Trophoblast cell (in vitro differentiated cells and primary cell): ENCODE data around the gene BBOX1.

ENCODE experiments used
- DNase-seq, 2 donors: peaks; one replicate each; pipeline ENCODE4 v3.0.0-alpha.2; 2016
- H2AFZ ChIP-seq: 2 replicates; pipeline ENCODE4 v1.6.1; 2013; ENCODE audit warnings: low read length, moderate library complexity, mild to moderate bottlenecking; ENCODE audit not compliant: insufficient read depth, poor library complexity
- H2AK5ac ChIP-seq: 2 replicates; pipeline ENCODE4 v1.6.1; 2013; ENCODE audit warnings: mild to moderate bottlenecking, low read length
- H2BK120ac ChIP-seq: 2 replicates; pipeline ENCODE4 v1.6.1; 2013; ENCODE audit warnings: low read length, mild to moderate bottlenecking, moderate library complexity; ENCODE audit not compliant: insufficient read depth, poor library complexity
- H2BK12ac ChIP-seq: 2 replicates; pipeline ENCODE4 v1.6.1; 2013; ENCODE audit warnings: mild to moderate bottlenecking, low read length, moderate library complexity
- H2BK5ac ChIP-seq: 2 replicates; pipeline ENCODE4 v1.6.1; 2013; ENCODE audit warnings: low read length, low read depth, moderate library complexity, mild to moderate bottlenecking; ENCODE audit not compliant: poor library complexity
- H3K14ac ChIP-seq: 2 replicates; pipeline ENCODE4 v1.6.1; 2013; ENCODE audit warnings: mild to moderate bottlenecking, low read length
- H3K18ac ChIP-seq: 2 replicates; pipeline ENCODE4 v1.6.1; 2013; ENCODE audit warnings: mild to moderate bottlenecking, low read length
- H3K23ac ChIP-seq: 2 replicates; pipeline ENCODE4 v1.6.1; 2013; ENCODE audit warnings: low read length
- H3K27ac ChIP-seq: 2 replicates; pipeline ENCODE4 v1.5.1; 2013; ENCODE audit warnings: low read depth, mild to moderate bottlenecking, inconsistent platforms, low read length, moderate library complexity
- H3K27me3 ChIP-seq: 2 replicates; pipeline ENCODE4 v1.6.1; 2013; ENCODE audit warnings: inconsistent platforms, mild to moderate bottlenecking, low read length, moderate library complexity; ENCODE audit not compliant: insufficient read depth
- H3K36me3 ChIP-seq, 2 experiments: 1 replicate in 1 of 2; 2 replicates in 1 of 2; pipeline ENCODE4 v1.6.1; 2013; ENCODE audit warnings: low read length in 2 of 2, mild to moderate bottlenecking in 2 of 2, moderate library complexity in 1 of 2; ENCODE audit not compliant: insufficient read depth in 2 of 2, control insufficient read depth in 1 of 2
- H3K4ac ChIP-seq: 2 replicates; pipeline ENCODE4 v1.6.1; 2013; ENCODE audit warnings: low read depth, mild to moderate bottlenecking, low read length, moderate library complexity
- H3K4me1 ChIP-seq, 2 experiments: 1 replicate in 1 of 2; 2 replicates in 1 of 2; pipeline ENCODE4 v1.6.1; 2013; ENCODE audit warnings: low read length in 2 of 2, mild to moderate bottlenecking in 2 of 2, moderate library complexity in 1 of 2; ENCODE audit not compliant: insufficient read depth in 2 of 2, control insufficient read depth in 1 of 2
- H3K4me2 ChIP-seq: 2 replicates; pipeline ENCODE4 v1.6.1; 2013; ENCODE audit warnings: inconsistent platforms, mild to moderate bottlenecking, low read length, moderate library complexity
- H3K4me3 ChIP-seq: 2 replicates; pipeline ENCODE4 v1.5.1; 2013; ENCODE audit warnings: mild to moderate bottlenecking, low read depth, low read length, inconsistent platforms
- H3K79me1 ChIP-seq: one replicate; pipeline ENCODE4 v1.6.1; 2013; ENCODE audit warnings: low read length
- H3K79me2 ChIP-seq: 2 replicates; pipeline ENCODE4 v1.6.1; 2013; ENCODE audit warnings: low read length, mild to moderate bottlenecking; ENCODE audit not compliant: control insufficient read depth, insufficient read depth, poor library complexity
- H3K9ac ChIP-seq: 2 replicates; pipeline ENCODE4 v1.6.1; 2013; ENCODE audit warnings: mild to moderate bottlenecking, low read length
- H3K9me3 ChIP-seq: 2 replicates; pipeline ENCODE4 v1.6.1; 2013; ENCODE audit warnings: low read depth, mild to moderate bottlenecking, control low read depth, inconsistent platforms, low read length; ENCODE audit not compliant: insufficient read depth
- H4K12ac ChIP-seq: 2 replicates; pipeline ENCODE4 v1.6.1; 2013; ENCODE audit warnings: low read depth, mild to moderate bottlenecking, low read length, moderate library complexity
- H4K8ac ChIP-seq: 2 replicates; pipeline ENCODE4 v1.6.1; 2013; ENCODE audit warnings: low read depth, mild to moderate bottlenecking, low read length, moderate library complexity
- H4K91ac ChIP-seq: one replicate; pipeline ENCODE4 v1.6.1; 2013; ENCODE audit warnings: low read depth, mild to moderate bottlenecking, low read length, moderate library complexity
- WGBS: extraction: QIAGEN DNeasy Blood & Tissue Kit; methylation state at CpG from one replicate; pipeline ENCODE4 v1.1.7; 2013; ENCODE audit warnings: missing lambda C conversion rate; ENCODE audit not compliant: insufficient read length, insufficient coverage; ENCODE audit errors: extremely low coverage; 5-methylcytosine and 5-hydroxymethylcytosine counted together

The BBOX1 gene

DNA sequence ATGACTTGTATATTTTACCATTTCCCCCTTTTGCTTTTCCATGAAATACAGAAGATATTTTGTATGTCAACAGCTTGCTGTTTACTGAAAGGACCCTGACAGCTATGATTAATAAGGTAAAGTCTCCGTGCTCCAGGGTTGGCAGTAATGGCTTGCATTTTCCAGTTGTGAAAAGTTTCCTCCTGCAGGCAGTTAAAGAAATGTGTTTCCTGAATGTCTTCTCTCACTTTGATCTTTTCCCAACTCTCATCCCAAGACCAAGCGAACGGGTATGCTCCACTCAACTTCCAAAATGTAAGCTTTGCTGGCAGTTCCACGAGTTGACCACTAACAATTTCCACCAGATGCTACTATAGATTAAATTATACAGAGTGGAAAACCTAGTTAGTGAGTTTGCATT is 37.8 kb upstream of the BBOX1 start:
- Histone ChIP-seq H3K4me1 (no peaks in the 10 kb centered on the region), H3K36me3 (no peaks in the 10 kb centered on the region), H2AK5ac (no peak overlapping the region), H3K4ac (no peak overlapping the region), H4K12ac (no peak overlapping the region), H4K8ac (no peak overlapping the region), H3K9ac (no peak overlapping the region), H3K9me3 (no peaks in the 10 kb centered on the region), H2BK120ac (no peak overlapping the region), H3K79me1 (no peaks in the 10 kb centered on the region), H3K27me3 (no peaks in the 10 kb centered on the region), H3K23ac (no peak overlapping the region), H3K79me2 (no peaks in the 10 kb centered on the region), H3K4me3 (no peak overlapping the region), H3K14ac (no peak overlapping the region), H3K27ac (no peak overlapping the region), H2AFZ (no peak overlapping the region), H3K18ac (no peak overlapping the region), H3K4me2 (no peak overlapping the region), H2BK5ac (no peak overlapping the region), H4K91ac (no peak overlapping the region), H2BK12ac (no peak overlapping the region)
- no CpG with 5 or more reads among the region's 4 CpGs for WGBS
- DNase-seq = no peak

DNA sequence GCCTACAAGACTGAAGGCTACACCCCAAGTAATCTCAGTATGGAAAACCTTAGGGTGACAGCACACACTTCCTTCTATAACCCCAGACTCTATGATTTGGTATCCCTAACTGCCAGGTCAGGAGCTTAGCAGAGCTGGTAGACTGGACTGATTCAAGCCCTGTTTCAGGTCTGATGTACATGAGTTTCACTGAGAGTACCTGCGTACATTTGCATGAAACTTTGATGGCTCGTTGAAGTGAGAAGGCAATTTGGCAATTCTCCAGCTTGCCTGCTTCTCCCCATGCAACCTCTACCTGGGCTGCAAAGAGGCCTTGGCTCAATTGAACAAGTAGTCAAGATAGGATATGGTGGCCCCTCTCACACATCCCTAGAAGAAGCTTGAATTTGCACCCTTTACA is 36.5 kb upstream of the BBOX1 start:
- H2BK12ac ChIP-seq = no peak overlapping the region
- H3K23ac ChIP-seq = no peak overlapping the region
- H3K14ac ChIP-seq = no peak overlapping the region
- no peak overlapping the region for H2BK5ac ChIP-seq
- H3K18ac ChIP-seq = no peak overlapping the region
- H3K27ac ChIP-seq = no peak overlapping the region
- H3K4me3 ChIP-seq = no peak overlapping the region
- no peak for DNase-seq
- no peak overlapping the region for H4K8ac ChIP-seq
- H3K4ac ChIP-seq = no peak overlapping the region
- no CpG with 5 or more reads among the region's 2 CpGs for WGBS
- no peak overlapping the region for H3K4me2 ChIP-seq
- H3K4me1 ChIP-seq = no peaks in the 10 kb centered on the region
- H3K79me1 ChIP-seq = no peaks in the 10 kb centered on the region
- no peak overlapping the region for H4K12ac ChIP-seq
- no peak overlapping the region for H2BK120ac ChIP-seq
- H2AK5ac ChIP-seq = no peak overlapping the region
- no peak overlapping the region for H2AFZ ChIP-seq
- no peaks in the 10 kb centered on the region for H3K36me3 ChIP-seq
- H3K27me3 ChIP-seq = no peaks in the 10 kb centered on the region
- no peak overlapping the region for H3K9ac ChIP-seq
- no peak overlapping the region for H4K91ac ChIP-seq
- H3K79me2 ChIP-seq = no peaks in the 10 kb centered on the region
- H3K9me3 ChIP-seq = no peaks in the 10 kb centered on the region

DNA sequence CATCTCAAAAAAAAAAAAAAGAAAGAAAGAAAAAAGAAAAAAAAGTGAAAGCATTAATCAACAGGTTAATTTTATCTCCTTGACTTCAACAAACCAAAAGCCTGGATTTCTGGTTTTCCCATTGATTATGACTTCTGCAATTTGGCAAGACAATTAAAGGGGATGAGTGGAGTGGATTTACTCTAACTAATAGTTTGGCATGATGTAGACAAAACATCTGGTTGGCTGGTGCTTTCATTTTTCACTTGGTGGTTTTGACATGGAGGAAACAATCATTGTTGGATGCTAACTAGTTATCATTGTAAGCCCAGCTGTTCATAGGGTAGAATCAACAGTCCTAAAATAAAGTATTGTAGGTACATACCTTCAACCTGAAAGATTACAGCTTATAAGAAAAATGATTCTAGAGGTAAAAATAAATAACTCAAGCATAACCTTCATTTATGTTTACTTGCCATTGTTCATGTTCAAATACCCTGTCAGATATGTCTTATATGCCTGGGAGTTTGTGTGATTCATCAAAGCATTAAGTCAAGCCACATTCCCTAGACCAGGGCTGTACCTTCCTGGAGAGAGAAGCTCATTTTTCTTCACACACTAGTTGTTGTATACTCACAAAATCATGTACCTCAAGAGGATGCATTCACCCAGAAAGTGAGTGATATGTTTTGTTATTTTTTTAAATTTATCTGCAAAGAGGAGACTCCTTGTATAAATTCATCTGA is 31.6 kb upstream of the BBOX1 start:
- no peak overlapping the region for H3K4me2 ChIP-seq
- no peak overlapping the region for H3K14ac ChIP-seq
- H2BK5ac ChIP-seq = no peak overlapping the region
- H3K4ac ChIP-seq = no peak overlapping the region
- no peaks in the 10 kb centered on the region for H3K27me3 ChIP-seq
- H3K36me3 ChIP-seq = no peaks in the 10 kb centered on the region
- no peak overlapping the region for H3K4me3 ChIP-seq
- H3K9me3 ChIP-seq = no peaks in the 10 kb centered on the region
- no peak overlapping the region for H4K8ac ChIP-seq
- H3K79me1 ChIP-seq = no peaks in the 10 kb centered on the region
- no peak overlapping the region for H3K9ac ChIP-seq
- no peak overlapping the region for H4K12ac ChIP-seq
- no peak overlapping the region for H4K91ac ChIP-seq
- H3K23ac ChIP-seq = no peak overlapping the region
- no peak overlapping the region for H2BK12ac ChIP-seq
- H3K4me1 ChIP-seq = no peaks in the 10 kb centered on the region
- H3K27ac ChIP-seq = no peak overlapping the region
- no peak overlapping the region for H2AK5ac ChIP-seq
- peak in 1 of 2 donors; percentile 9 for DNase-seq
- H3K79me2 ChIP-seq = no peaks in the 10 kb centered on the region
- no peak overlapping the region for H2BK120ac ChIP-seq
- H2AFZ ChIP-seq = no peak overlapping the region
- no peak overlapping the region for H3K18ac ChIP-seq

DNA sequence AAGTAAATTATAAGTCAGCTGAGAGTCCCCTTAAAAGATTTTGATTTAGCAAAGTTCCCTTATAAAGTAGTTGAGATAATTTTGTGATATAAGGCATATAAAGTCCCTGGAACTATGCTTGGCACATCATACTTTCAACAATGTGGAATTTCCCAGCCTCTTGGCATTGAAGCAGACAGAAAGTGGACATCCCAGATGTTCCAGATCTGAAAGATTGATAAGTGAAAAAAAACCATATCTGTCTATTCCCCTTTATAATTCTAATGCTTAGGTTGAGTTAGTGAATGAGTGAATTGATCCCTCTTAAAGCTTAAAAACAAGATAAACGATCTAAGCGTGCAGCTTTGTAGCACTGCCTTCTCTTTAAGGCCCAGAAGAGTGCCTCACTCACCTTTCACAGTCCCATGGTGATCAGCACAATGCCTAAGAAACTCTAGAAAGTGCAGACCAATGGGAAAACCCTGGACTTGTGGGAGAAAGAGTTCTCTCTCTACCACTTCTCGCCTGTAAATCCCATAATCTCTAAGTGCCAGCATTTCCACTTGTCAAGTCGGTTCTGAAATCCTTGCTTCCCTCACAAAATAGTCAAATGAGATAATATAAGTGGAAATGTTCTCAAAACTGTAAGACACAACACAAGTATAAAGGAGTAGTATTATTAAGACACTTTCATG is 28.9 kb upstream of the BBOX1 start:
- no peak overlapping the region for H3K27ac ChIP-seq
- H3K14ac ChIP-seq = no peak overlapping the region
- no peaks in the 10 kb centered on the region for H3K27me3 ChIP-seq
- no peak overlapping the region for H3K23ac ChIP-seq
- H2BK120ac ChIP-seq = no peak overlapping the region
- no peak overlapping the region for H3K4me3 ChIP-seq
- no peak for DNase-seq
- H2BK5ac ChIP-seq = no peak overlapping the region
- H3K4ac ChIP-seq = no peak overlapping the region
- H3K4me2 ChIP-seq = no peak overlapping the region
- H2BK12ac ChIP-seq = no peak overlapping the region
- no peaks in the 10 kb centered on the region for H3K36me3 ChIP-seq
- no peak overlapping the region for H4K8ac ChIP-seq
- H3K79me2 ChIP-seq = no peaks in the 10 kb centered on the region
- no peaks in the 10 kb centered on the region for H3K79me1 ChIP-seq
- WGBS = no CpG with 5 or more reads among the region's 4 CpGs
- H3K9ac ChIP-seq = no peak overlapping the region
- H3K4me1 ChIP-seq = no peaks in the 10 kb centered on the region
- H2AK5ac ChIP-seq = no peak overlapping the region
- H4K91ac ChIP-seq = no peak overlapping the region
- H4K12ac ChIP-seq = no peak overlapping the region
- no peaks in the 10 kb centered on the region for H3K9me3 ChIP-seq
- no peak overlapping the region for H3K18ac ChIP-seq
- no peak overlapping the region for H2AFZ ChIP-seq
